ENCODE measurements around the gene NNT. TPM values are rescaled to one million over a fixed set of nuclear protein-coding genes. Genes with fewer than 3 reads are reported as not detected.

Gene NNT
- total RNA-seq, 1 experiment from 2014 or later, result 42.8 TPM

DNA sequence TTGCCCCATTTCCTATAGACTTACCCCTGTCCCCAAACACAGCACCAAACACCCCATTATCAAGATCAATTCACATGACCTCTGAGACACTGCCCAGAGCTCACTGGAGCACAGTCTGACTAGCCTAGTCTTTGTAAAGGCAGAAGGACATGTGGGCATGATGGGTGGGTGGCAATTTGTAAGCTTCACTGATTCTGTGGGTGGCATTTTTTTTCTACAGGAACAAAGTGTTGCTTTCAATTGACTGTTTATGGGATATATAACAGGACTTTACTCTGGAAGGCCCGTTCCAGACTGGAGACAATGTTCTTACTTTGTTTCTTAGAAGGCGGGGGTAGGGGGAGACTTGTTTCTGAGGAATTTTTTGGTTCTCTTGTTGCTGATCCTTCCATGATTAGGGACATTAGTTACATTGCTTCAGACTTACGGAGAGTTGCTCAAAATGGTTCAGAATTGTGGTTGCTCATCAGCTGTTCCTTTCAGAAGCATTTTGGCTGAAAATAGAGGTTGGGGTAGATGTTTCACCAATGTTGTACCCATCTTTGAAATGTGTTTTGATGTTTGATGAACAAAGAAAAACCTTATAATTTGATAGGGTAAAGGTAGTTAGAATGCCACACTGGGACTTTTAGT, 20.2 kb downstream of the NNT start:
- DNase-seq (ENCODE audit: low spot score), result no peak

DNA sequence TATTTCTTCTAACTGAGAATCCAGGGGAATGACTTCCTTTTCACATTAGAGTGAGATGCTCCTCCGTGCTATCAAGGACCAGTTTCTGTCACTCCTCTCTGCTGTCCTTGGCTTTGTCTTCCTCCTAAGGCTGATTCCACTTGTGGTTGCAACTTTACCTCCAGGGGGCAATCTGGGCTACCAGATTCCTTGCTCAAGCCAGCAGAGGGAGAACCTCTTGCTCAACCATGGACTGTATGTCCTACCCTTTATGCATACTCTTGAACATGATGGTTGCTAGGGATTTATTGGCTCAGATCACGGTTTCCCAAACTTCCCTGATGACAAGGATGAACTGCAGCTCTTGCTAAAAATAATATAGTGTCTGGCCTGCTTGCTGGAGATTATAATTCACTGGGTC, 24.0 kb downstream of the NNT start:
- DNase-seq (ENCODE audit: low spot score), result peak; percentile 63

DNA sequence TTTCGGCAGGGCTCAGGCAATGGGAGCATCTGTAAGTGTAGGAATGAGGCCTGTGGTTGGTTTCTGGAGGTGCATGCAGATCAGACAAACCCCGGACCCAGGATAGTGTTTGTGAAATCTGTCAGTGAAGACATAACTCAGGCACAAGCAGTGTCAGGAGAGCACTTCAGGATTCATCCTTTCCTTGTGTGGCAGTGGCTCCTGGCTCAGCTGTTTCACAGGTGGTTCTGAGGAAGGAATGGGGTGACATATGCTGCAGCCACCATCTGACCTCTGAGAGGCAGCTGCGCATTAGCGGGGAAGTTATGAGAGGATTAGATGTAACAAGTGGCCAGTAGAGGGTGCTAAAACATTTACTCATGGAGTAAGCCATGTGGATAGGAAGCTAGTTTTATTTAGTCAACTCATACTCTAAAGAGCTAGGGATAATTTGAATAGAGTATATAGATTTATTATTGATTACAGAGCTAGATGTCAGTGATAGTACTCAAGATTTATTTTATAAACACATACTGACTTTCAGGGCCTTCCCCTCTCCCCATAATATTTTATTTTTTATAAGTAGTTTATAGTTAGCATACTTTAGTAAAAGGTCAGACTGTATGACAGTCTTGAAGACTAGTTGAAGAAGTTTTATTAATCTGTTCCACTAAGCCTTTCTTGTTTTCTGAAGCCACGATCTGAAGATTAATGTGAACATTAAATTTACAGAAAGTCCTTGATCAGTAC, 28.4 kb downstream of the NNT start:
- peak; percentile 86 for DNase-seq (ENCODE audit: low spot score)

DNA sequence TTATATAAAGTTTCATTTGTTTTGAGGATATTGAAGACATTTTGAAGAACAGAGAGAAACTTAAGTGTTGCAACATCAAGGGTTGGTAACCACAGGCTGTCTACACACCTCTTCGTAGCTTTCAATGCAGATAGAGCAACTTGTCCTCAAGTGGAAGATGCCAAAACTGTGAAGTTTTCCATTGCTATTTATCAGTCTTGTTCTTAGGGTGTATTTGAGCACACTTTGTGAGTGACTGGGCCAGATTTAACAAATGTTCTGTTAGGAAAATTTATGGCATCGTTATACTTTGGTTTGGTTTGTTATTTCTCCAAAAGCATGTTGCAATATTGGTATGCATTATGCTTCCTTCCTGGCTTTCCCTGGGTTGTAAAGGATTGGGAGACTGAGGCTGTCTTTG, 31.6 kb downstream of the NNT start:
- no peak for DNase-seq (ENCODE audit: low spot score)

DNA sequence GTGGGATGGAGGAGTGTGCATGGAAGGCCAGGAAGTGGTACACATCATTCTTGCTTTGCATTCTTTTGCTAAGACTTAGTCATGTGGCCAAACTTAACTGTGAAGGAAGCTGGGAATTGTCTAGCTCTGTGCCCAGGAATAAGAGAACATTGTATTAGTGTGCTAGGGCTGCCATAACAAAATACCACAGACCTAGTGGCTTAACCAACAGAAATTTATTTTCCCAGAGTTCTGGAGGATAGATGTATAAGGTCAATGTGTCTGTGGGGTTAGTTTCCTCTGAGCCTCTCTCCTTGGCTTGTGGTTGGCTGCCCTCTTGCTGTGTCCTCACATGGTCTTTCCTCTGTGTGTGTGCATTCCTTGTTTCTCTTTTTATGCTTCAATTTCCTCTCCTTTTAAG, 32.4 kb downstream of the NNT start:
- DNase-seq (ENCODE audit: low spot score), result peak; percentile 28

DNA sequence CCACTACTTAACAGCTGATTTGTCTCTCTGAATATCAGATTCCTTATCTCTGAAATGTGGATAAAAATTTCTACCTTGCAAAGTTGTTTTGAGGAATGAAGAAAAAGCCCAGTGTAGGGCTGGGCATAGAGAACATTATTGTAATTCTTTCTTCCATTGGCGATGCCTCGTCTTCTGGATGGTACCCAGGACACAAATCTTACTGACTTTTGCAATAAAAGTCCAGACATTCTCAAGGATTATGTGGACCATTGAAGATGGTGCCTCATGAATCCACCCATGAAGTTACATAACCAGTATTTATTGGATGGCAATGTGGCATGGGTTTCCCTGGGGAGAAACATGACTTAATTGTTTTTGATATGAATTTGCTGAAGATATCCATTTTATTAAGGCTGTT, 33.1 kb downstream of the NNT start:
- DNase-seq (ENCODE audit: low spot score), result peak; percentile 23

DNA sequence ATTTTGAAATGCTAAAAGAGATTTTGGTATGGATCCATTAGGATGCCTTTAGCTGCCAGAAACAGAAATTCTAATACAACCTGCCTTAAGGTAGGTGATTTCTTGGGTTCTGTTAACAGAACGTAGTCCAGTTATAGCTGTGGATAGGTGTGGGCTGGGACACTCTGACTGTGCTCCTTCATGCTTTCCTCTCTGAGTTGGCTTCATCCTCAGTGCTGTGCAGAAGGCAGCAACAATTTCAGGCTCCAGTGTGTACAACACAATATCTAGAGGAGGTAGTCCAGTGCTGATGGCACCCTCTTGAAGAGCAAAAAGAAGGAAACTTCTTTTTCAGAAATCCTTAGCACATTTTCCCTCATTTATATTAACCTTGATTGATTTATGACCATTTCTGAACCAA, 34.4 kb downstream of the NNT start:
- no peak for DNase-seq (ENCODE audit: low spot score)

DNA sequence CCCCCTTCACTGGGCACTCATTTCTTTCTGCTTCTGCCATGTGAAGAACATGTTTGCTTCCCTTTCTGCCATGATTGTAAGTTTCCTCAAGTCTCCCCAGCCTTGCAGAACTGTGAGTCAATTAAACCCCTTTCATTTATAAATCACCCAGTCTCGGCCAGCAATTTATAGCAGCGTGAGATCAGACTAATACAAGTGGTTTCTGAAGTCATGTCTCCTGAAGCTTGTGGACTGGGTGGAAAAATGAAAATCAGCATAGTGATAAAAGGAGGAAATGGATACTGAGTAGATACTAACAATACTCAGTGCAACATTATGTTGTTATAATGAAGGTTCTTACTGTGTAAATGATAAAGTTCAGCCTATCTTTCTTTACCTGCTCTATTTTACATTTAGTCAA, 35.1 kb downstream of the NNT start:
- DNase-seq (ENCODE audit: low spot score), result peak; percentile 27

DNA sequence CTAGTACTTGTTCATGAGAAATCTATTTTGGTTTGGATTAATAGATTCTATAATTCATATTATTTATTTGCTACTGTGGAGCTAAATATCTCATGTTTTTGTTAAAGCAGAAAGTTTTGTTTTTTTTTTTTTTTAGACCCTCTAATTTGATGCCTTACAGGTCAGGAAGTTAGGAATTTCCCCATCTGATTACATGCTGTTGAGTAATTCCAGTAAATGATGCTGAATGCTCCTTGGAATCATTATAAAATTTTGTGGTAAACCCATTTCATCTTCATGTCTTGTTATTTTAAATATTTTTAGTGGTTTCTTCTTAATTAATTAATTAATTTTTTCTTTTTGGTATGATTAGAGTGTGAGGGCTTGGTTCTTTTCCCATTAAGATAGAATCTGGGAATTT, 35.6 kb downstream of the NNT start:
- DNase-seq (ENCODE audit: low spot score), result peak; percentile 33

DNA sequence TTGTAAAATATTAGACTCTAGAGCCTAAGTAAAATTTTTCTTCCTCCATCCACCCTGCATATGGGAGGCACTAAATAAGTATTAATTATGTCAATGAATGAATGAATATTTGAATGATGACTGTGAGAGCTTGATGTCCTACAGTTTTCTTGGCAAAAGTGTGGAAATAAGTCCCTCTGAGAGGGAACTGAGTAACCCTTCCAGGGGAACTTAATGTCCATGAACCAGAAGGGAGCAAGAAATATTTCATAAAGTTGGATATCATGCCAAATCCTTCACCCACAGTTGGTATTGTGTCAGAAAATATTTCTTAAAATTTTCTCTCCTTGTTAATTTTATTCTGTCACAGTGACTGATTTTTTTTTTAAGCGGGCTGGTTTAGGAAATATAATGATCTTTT, 36.6 kb downstream of the NNT start:
- DNase-seq (ENCODE audit: low spot score), result no peak

DNA sequence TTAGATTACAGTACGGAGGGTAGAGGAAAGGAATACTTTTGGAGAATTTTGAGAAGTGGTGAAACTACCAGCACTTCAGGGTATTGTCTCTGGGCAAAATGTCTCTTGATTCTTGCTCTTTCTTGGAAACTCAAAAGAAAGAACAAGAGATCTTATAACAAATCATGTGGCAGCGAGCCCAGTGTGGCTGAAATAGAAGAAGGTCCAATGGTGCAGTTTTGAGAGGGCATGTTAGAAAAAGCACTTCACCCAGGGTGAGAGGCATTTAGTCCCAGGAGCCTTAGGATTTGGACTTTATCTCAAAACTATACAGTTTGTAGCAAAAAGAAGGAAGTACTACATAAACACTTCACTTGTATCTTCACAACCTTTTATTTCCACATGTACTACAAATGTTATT, 39.4 kb downstream of the NNT start:
- no peak for DNase-seq (ENCODE audit: low spot score)

DNA sequence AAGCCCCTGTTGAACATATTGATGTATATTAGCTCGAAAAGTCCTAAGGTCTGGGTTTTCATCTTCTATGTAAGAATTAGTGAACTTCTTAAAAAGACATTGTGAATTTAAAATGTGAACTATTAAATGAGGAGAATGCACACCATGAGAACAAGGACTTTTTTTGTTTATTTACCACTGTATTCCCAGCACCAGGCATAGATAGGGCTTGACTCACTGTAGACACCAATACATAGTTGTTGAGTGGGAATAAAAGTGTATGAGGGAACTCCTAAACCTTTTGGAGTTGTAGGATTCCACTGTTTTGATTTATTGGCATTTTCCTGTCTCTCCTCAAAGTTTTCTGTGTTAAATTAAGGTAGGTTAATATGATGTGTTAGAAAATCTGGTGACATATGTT, 40.3 kb downstream of the NNT start:
- no peak for DNase-seq (ENCODE audit: low spot score)

DNA sequence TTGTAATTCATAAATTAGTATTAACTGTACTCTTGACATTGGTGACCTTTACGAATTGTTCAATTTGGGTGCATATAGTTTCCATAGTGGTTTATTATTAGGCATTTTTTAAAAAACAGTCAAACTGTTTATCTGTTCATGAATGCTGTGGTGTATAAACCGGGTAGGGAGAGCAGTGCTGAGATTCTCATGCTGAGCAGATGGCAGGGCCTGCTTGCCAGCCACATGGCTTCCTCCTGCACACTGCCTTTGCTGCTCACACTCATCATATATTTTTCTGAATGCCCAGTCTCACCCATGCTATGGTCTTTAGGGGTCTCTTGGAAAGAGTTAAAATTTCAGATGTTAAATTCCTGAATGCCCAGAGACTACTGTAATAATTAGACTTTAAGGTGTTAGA, 40.8 kb downstream of the NNT start:
- no peak for DNase-seq (ENCODE audit: low spot score)

DNA sequence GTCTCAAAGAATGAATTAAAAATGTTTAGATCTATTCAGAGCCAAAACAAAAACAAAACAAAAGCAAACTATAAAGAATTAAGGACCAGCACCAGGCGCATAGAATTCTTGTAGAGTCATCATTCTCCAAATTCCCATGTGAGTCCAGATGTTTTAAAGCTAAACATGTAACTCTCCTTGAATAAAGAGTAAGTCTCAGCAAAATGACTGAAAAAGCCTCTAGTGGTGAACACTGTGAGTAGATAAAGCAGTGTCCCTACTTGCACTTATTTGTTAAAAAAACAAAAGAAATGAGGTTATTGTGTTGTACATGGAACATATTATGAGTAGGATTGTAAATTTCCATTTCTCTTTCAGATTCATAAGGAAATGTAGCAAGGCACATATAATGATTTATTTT, 44.0 kb downstream of the NNT start:
- no peak for DNase-seq (ENCODE audit: low spot score)

DNA sequence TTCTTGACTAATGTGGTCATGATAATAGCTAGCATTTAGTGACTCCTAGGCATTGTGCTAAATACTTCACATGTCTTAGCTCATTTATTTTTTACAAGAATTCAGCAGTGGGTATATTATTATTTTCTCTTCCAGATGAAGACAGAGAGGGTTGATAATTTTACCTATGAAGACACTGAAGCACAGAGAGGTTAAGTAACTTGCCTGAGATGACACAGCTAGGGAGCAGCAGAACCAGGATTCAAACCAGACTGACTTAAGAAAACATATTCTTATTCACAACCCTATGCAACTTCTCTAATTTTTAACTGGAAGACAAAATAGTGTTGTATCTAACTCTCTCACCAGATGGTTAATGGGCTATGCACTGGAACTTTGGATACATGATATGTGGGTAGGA, 44.8 kb downstream of the NNT start:
- no peak for DNase-seq (ENCODE audit: low spot score)

DNA sequence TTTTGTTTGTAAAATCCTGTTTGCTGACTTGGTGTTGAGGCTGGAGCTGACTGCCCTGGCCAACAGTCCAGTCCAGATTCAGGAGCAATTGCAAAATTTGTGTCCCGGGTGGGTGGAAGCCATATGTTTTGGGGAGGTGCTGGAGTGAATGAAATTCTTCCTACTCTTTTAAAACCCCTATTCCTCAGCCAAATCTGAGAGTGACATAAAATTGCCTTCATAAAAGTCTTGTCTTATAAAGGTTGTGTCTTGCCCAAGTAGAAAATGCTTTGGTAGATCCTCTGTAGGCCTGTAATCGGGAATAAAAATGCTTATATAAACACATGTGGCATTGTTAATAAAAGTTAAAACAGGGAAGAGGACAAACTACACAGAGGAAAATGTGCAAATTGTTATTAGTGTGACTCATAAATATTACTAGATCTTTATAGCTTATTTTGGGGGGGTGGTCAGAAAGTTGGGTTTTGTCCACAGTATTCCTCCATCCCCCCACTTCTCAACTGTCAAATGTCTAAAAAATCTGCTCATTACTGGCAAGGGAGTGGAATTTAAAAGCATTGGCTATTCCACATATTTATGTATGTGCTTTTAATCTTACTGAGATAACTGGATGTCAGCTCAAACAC, 45.6 kb downstream of the NNT start:
- DNase-seq (ENCODE audit: low spot score), result no peak

DNA sequence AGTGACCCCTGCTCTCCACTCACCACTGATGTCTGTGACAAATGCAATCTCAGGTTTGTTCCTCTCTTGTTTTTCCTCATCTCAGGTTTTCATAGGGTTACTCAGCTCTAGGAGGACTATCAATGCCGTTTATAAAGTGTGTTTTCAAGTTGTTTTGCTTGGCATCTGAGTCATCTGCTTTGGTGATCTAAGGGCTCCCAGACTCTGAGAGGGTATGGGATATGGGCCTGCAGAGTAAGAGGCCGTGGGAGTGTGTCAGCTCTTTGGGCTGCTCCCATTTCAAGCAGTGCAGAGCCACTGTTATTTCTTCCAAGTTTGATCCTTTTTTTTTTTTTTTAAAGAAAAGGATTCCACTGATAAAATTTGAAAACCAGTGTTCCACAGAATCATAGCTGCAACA, 46.3 kb downstream of the NNT start:
- DNase-seq (ENCODE audit: low spot score), result no peak

DNA sequence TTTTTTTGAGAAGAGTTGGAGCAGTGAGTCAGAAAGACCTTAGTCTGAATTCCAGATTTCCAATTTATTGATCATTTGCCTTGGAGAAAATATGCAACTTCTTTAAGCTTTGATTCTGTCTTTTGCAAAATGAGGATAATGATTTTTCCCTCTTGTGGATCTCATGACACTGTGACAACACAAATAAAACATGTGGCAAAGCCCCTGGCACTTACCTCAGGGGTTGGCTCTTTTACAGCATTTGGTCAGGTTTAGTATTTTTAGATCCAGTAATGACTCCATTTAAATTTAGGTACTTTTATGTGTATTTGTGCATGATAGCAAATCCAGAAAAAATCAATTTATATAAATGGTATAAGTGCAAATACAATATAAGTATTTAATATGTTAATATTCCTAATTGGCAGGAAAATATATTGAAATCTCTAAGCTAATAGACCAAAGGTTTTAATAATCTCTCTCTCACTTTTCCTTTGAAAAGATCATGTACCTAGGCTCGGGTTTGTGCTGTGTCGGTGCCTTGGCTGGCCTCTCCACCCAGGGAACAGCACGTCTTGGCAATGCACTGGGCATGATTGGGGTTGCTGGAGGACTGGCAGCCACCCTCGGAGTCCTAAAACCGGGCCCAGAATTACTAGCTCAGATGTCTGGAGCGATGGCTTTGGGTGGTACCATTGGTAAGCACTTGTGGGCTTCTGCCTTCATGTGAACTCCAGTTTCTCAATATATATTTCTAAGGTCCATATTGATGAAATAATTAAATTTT, 49.7 kb downstream of the NNT start:
- DNase-seq (ENCODE audit: low spot score), result no peak

DNA sequence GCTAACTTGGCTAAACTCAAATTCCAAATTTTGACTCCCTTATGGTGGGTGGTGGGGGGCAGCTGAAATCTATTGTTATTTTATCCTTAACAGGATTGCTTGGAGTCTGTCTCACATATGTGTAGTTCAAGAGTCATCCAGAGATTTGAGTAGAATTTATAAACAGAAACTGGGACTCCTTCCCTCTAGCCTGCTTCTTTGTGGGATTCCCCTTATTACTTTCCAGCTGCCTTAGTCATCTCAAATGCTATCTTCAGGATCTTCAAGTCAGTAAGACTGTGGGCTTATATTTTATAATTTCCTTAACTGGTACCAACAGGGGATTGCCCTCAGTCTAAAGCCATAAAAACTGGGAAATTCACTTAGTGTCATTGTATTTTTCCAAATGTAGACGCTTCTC, 55.5 kb downstream of the NNT start:
- DNase-seq (ENCODE audit: low spot score), result peak; percentile 81

DNA sequence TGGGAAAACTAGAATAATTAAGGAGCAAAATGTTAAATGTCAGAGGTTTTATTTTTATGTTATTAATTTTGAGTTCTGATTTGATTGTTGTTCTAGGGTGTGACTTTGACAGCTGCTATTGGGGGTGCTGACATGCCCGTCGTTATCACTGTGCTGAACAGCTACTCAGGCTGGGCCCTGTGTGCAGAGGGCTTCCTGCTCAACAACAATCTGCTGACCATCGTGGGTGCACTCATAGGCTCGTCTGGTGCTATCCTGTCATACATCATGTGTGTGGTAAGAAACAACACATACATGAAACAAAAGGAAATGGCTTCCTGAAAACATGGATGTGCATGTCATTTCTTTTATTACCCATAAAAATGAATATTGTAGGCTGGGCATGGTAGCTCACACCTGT, 56.1 kb downstream of the NNT start:
- no peak for DNase-seq (ENCODE audit: low spot score)

DNA sequence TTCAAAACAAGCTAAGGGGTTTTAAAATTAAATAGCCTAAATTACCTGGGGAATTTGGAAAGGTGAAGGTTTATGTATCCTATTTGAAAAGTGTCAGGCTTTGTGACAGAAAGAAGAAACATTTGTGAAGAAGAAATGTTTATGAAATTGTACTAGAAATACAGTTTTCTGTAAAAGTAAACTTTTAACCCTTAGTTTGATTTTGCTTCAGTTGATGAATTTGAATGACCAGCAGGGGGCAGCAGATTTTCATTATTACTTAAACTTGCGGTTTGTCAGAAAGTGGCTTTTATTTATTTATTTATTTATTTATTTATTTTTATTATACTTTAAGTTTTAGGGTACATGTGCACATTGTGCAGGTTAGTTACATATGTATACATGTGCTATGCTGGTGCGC, 58.1 kb downstream of the NNT start:
- DNase-seq (ENCODE audit: low spot score), result peak; percentile 72

DNA sequence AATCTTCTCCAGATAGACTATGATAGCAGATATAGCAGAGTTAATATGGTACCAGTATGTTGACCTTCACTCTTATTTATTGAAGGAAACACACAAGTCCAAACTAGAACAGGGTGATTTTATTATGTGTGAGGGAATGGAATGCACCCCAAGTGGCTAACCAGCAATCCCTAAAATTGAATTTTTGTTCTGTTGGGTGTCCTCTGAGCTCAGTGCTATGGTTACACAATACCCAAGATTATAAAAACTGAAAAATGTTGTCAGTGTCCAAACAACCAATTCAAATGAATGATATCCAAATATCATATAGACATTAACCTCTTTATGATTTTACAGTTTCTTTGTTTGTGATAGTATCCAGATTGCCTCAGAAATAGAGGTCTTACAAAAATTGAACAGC, 60.9 kb downstream of the NNT start:
- no peak for DNase-seq (ENCODE audit: low spot score)

Data from A172 (cell line).